IPS DF 6.9 (cell line): ENCODE data around the gene CYP4A22.

Experiments
- DNase-seq: peaks from one replicate; pipeline ENCODE4 v3.0.0-alpha.2; 2013; ENCODE audit warnings: low read depth, low spot score
- H3K27ac ChIP-seq: one replicate; pipeline ENCODE4 v1.5.1; 2013; ENCODE audit warnings: low read length, control low read depth
- H3K27me3 ChIP-seq: 2 replicates; pipeline ENCODE4 v1.6.1; 2013; ENCODE audit warnings: mild to moderate bottlenecking, low read length; ENCODE audit not compliant: control insufficient read depth, insufficient read depth
- H3K36me3 ChIP-seq: 2 replicates; pipeline ENCODE4 v1.6.1; 2013; ENCODE audit warnings: low read length; ENCODE audit not compliant: control insufficient read depth, insufficient read depth
- H3K4me1 ChIP-seq: 2 replicates; pipeline ENCODE4 v1.6.1; 2013; ENCODE audit warnings: low read length; ENCODE audit not compliant: control insufficient read depth, insufficient read depth
- H3K4me3 ChIP-seq: 2 replicates; pipeline ENCODE4 v1.5.1; 2013; ENCODE audit warnings: mild to moderate bottlenecking, low read length
- H3K9me3 ChIP-seq: 2 replicates; pipeline ENCODE4 v1.6.1; 2013; ENCODE audit warnings: low read length, inconsistent platforms; ENCODE audit not compliant: control insufficient read depth, insufficient read depth
- WGBS: extraction: QIAGEN DNeasy Blood & Tissue Kit; methylation state at CpG from one replicate; pipeline ENCODE4 v1.1.7; 2013; ENCODE audit warnings: mixed read lengths, missing lambda C conversion rate; ENCODE audit not compliant: insufficient read length, insufficient coverage; 5-methylcytosine and 5-hydroxymethylcytosine counted together

CYP4A22 gene

GRCh38 chr1:47184822-47185677, 47.8 kb downstream of the CYP4A22 start:
- Histone ChIP-seq H3K27me3 (no peaks in the 10 kb centered on the region; the same call in 1 of the 2 replicates), H3K27ac (no peak overlapping the region), H3K36me3 (no peaks in the 10 kb centered on the region), H3K4me1 (no peaks in the 10 kb centered on the region), H3K9me3 (no peaks in the 10 kb centered on the region), H3K4me3 (no peak overlapping the region)
- DNase-seq, result no peak
- no CpG with 5 or more reads among the region's 14 CpGs for WGBS

GRCh38 chr1:47186267-47187185, 49.3 kb downstream of the CYP4A22 start:
- Histone ChIP-seq H3K27ac (no peak overlapping the region), H3K4me3 (no peak overlapping the region), H3K9me3 (no peaks in the 10 kb centered on the region), H3K27me3 (no peaks in the 10 kb centered on the region), H3K36me3 (no peaks in the 10 kb centered on the region), H3K4me1 (no peaks in the 10 kb centered on the region)
- WGBS, result no CpG with 5 or more reads among the region's 13 CpGs
- DNase-seq, result no peak

DNA sequence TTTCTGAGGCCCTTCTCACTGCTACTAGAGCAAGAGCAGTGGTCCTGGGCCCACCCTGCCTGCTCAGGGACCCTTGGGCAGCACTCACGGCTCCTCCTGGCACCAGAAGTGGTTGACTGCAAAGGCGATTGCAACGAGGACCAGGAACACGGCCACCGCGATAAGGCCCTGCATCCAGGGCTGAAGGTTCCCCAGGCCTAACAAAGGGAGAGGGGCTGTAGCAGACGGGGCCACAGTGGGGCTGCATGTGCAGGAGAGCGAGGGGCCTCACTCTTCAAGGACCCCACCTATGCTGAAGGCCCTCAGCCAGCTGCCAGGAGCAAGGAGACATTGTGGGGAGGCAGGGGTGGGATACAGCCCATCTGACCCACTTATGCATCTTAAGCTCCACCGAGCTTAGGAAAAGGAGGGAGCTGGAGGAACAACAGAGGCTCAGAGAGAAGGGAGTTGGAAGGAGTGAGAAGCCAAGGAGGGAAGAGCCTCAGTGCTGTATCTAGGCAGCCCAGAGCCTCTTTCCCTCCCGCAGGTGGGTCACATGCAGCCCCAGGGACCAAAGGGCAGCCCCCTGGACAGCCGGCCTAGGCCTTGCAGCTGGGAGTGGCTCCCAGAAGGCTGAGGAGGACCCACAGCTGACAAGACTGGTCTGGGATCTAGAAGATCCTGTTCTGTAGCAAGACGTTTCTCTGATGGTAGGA, 50.1 kb downstream of the CYP4A22 start:
- Histone ChIP-seq H3K4me1 (0 out of 2 replicates have a peak, but pooled peaks cover 2% of the 10 kb centered on the region), H3K36me3 (no peaks in the 10 kb centered on the region), H3K27ac (no peak overlapping the region), H3K4me3 (no peak overlapping the region), H3K27me3 (no peaks in the 10 kb centered on the region), H3K9me3 (no peaks in the 10 kb centered on the region)
- WGBS, result no CpG with 5 or more reads among the region's 12 CpGs
- no peak for DNase-seq

DNA sequence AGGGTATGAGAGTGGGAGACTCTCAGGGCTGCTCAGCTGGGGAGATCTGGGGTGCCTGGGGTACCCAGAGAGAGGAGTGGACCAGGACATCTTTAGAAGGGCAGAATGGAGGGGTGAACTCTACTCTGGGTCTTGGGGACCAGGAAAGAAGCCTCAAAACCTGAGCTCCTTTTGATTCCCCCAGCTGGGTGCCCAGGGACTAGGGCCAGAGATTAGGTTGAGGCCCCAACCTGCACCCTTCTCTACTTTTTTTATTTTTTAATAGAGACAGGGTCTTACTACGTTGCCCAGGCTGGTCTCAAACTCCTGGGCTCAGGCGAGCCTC, 50.6 kb downstream of the CYP4A22 start:
- Histone ChIP-seq H3K4me3 (no peak overlapping the region), H3K27ac (no peak overlapping the region), H3K36me3 (no peaks in the 10 kb centered on the region), H3K9me3 (no peaks in the 10 kb centered on the region), H3K4me1 (peaks cover 3% of the 10 kb centered on the region; the same call in 1 of the 2 replicates), H3K27me3 (no peaks in the 10 kb centered on the region)
- no peak for DNase-seq
- WGBS, result no CpG with 5 or more reads among the region's 2 CpGs

- Histone ChIP-seq H3K4me3 (no peak overlapping the region; the same call in 1 of the 2 replicates), H3K36me3 (no peaks in the 10 kb centered on the region), H3K4me1 (peaks cover 3% of the 10 kb centered on the region; the same call in 1 of the 2 replicates), H3K9me3 (no peaks in the 10 kb centered on the region), H3K27me3 (peaks cover 4% of the 10 kb centered on the region; the same call in 1 of the 2 replicates), H3K27ac (no peak overlapping the region)
- no peak for DNase-seq
- no CpG with 5 or more reads among the region's 7 CpGs for WGBS
Measured at GRCh38 chr1:47188791-47189785, 51.8 kb downstream of the CYP4A22 start.

GRCh38 chr1:47189844-47190508, 52.7 kb downstream of the CYP4A22 start, which contains the start of gene PDZK1IP1:
TSS of gene PDZK1IP1 (minus strand) at chr1:47190036. CDS start at chr1:47189932, 104 bp downstream.
- Histone ChIP-seq H3K4me1 (peaks cover 3% of the 10 kb centered on the region; the same call in 1 of the 2 replicates), H3K9me3 (no peaks in the 10 kb centered on the region), H3K36me3 (no peaks in the 10 kb centered on the region), H3K27ac (no peak within 1 kb of the TSS), H3K4me3 (no peak within 1 kb of the TSS; the same call in 1 of the 2 replicates), H3K27me3 (peaks cover 4% of the 10 kb centered on the region; the same call in 1 of the 2 replicates)
- no peak for DNase-seq
- WGBS, result no CpG with 5 or more reads among the region's 16 CpGs

DNA sequence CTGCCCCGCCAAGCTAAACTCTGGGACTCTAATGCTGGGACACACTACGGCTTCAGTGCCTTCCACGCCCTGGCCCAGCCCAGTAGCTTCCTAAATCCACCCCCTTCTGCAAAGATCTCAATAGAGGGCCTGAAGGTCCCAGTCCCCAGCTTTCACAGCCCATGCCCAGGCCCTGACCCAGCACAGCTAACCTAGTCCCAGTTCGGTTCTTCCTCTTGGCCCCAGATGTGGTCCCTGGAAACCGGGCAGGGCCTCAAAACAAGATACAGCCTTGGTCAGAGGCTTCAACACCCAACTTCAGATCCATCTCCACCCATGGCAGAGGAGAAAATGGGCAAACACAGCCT, 53.2 kb downstream of the CYP4A22 start:
- no peaks in the 10 kb centered on the region for H3K36me3 ChIP-seq
- DNase-seq, result no peak
- H3K4me3 ChIP-seq, result no peak overlapping the region
- H3K9me3 ChIP-seq, result no peaks in the 10 kb centered on the region
- no peak overlapping the region for H3K27ac ChIP-seq
- WGBS, result no CpG with 5 or more reads among the region's 5 CpGs
- peaks cover 4% of the 10 kb centered on the region; the same call in 1 of the 2 replicates for H3K27me3 ChIP-seq
- H3K4me1 ChIP-seq, result peaks cover 3% of the 10 kb centered on the region; the same call in 1 of the 2 replicates

DNA sequence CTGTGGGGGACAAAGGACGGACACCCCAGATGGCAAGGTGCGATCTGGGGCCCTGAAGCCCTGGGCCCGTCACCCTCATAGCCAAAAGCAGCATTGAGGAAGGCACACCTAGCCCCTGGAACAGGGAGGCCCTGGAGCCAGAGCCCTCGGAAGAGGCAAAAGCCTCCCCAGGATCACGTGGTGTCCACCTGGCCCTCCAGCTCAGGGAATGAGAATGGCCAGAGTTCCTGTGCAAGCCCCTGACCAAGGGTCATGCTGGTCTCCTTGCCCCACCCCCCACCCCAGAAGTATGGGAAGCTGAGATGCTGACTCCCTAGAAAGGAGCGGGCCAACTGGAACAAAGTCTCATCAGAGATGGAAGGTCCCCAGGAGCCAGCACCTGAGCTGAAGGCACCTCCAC, 53.6 kb downstream of the CYP4A22 start:
- Histone ChIP-seq H3K4me1 (peaks cover 3% of the 10 kb centered on the region; the same call in 1 of the 2 replicates), H3K9me3 (no peaks in the 10 kb centered on the region), H3K27me3 (peaks cover 4% of the 10 kb centered on the region; the same call in 1 of the 2 replicates), H3K36me3 (no peaks in the 10 kb centered on the region), H3K4me3 (no peak overlapping the region), H3K27ac (no peak overlapping the region)
- WGBS, result no CpG with 5 or more reads among the region's 6 CpGs
- no peak for DNase-seq

GRCh38 chr1:47191940-47192457, 54.8 kb downstream of the CYP4A22 start:
- H3K27me3 ChIP-seq, result peaks cover 4% of the 10 kb centered on the region; the same call in 1 of the 2 replicates
- WGBS, result no CpG with 5 or more reads among the region's 4 CpGs

More at GRCh38 chr1:47191940-47192457, 54.8 kb downstream of the CYP4A22 start:
- no peak for DNase-seq
- no peak overlapping the region for H3K27ac ChIP-seq
- no peaks in the 10 kb centered on the region for H3K9me3 ChIP-seq
- H3K36me3 ChIP-seq, result no peaks in the 10 kb centered on the region
- H3K4me3 ChIP-seq, result no peak overlapping the region
- H3K4me1 ChIP-seq, result peaks cover 3% of the 10 kb centered on the region; the same call in 1 of the 2 replicates
